ENCODE measurements around the gene BEND7. TPM values are rescaled to one million over a fixed set of nuclear protein-coding genes. Genes with fewer than 3 reads are reported as not detected.

The BEND7 gene
- total and polyA plus RNA-seq, 2 donors (not counting 3 experiments of a cell fraction or from before 2014, with no cell fraction given): 7.3 to 31.7 TPM

DNA sequence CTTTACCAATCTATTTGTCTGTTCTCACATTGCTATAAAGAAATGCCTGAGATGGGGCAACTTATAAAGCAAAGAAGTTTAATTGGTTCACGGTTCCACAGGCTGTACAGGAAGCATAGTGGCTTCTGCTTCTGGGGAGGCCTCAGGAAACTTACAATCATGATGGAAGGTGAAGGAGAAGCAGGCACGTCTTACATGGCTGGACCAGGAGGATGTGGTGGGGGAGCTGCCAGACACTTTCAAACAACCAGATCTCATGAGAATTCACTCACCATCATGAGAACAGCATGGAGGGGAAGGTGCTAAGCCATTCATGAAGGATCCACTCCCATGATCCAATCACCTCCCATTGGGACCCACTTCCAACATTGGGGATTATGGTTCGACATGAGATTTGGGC is 115.9 kb downstream of the BEND7 start:
- CTCF ChIA-PET: interaction anchor here (0.8 to 5.6 kb wide), 3 partner anchors 24 to 124 kb away, joined by 3 to 56 read pairs (median 4); no protein-coding TSS in a partner anchor
- Histone ChIP-seq H3K4me1 (ENCODE audit: control insufficient read depth, extremely low read depth, insufficient read depth, low read length) (no peaks in the 10 kb centered on the region), H3K9ac (replicated peaks; ENCODE audit: extremely low read depth, insufficient read depth, low read length) (no peak overlapping the region), H3K9me3 (replicated peaks; ENCODE audit: control insufficient read depth, insufficient read depth, low read length) (no peaks in the 10 kb centered on the region), H3K9me1 (replicated peaks; ENCODE audit: control insufficient read depth, extremely low read depth, insufficient read depth, low read length) (no peaks in the 10 kb centered on the region), H3K27ac (ENCODE audit: insufficient read depth, low read depth, low read length) (no peak overlapping the region), H3K4me2 (ENCODE audit: insufficient read depth, low read length) (no peak overlapping the region), H3K36me3 (ENCODE audit: control insufficient read depth in 2 of 2, extremely low read depth in 1 of 2, insufficient read depth in 2 of 2, low read length in 2 of 2) (no peaks in the 10 kb centered on the region), H2AFZ (ENCODE audit: low read depth, low read length) (no peak overlapping the region), H3K4me3 (replicated peaks in 1 of 3; ENCODE audit: insufficient read depth in 1 of 3, low read depth in 1 of 3, low read length in 3 of 3) (no peak overlapping the region), H4K20me1 (replicated peaks; ENCODE audit: control insufficient read depth, extremely low read depth, insufficient read depth, low read length) (no peaks in the 10 kb centered on the region), H3K27me3 (ENCODE audit: control insufficient read depth in 2 of 2, insufficient read depth in 2 of 2, low read length in 2 of 2) (peaks cover 2 to 3% of the 10 kb centered on the region in 2 experiments), H3K79me2 (ENCODE audit: control insufficient read depth, insufficient read depth, low read length) (no peaks in the 10 kb centered on the region)
- FAIRE-seq (no peak), DNase-seq (ENCODE audit: low read depth, low spot score) (no peak)
- intact Hi-C loops (cut with micrococcal nuclease): no loop called here
- no TSS peak for BruUV-seq (replicated peaks)
- TF ChIP-seq POLR2A (IDR thresholded peaks at IDR 0.05; ENCODE audit: low read depth, low read length) (no peak), MYC (IDR thresholded peaks at IDR 0.05; ENCODE audit: low read depth, low read length) (no peak), JUN (IDR thresholded peaks at IDR 0.05; ENCODE audit: borderline replicate concordance, insufficient read depth, insufficient read length, low read depth) (no peak), EZH2 (IDR thresholded peaks at IDR 0.05; ENCODE audit: borderline replicate concordance, low read depth, low read length, severe bottlenecking) (no peak), GATA2 (IDR thresholded peaks at IDR 0.05; ENCODE audit: insufficient read depth, insufficient read length, low read depth, low read length) (no peak), POLR2AphosphoS5 (IDR thresholded peaks at IDR 0.05; ENCODE audit: insufficient read depth, low read depth, low read length) (no peak), FOS (IDR thresholded peaks at IDR 0.05; ENCODE audit: borderline replicate concordance, insufficient read depth, low read length) (no peak)
- TF ChIP-seq, protein P1, sequence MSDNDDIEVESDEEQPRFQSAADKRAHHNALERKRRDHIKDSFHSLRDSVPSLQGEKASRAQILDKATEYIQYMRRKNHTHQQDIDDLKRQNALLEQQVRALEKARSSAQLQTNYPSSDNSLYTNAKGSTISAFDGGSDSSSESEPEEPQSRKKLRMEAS (IDR thresholded peaks at IDR 0.05; ENCODE audit: insufficient read depth, insufficient read length): no peak
- TF ChIP-seq, protein P2, sequence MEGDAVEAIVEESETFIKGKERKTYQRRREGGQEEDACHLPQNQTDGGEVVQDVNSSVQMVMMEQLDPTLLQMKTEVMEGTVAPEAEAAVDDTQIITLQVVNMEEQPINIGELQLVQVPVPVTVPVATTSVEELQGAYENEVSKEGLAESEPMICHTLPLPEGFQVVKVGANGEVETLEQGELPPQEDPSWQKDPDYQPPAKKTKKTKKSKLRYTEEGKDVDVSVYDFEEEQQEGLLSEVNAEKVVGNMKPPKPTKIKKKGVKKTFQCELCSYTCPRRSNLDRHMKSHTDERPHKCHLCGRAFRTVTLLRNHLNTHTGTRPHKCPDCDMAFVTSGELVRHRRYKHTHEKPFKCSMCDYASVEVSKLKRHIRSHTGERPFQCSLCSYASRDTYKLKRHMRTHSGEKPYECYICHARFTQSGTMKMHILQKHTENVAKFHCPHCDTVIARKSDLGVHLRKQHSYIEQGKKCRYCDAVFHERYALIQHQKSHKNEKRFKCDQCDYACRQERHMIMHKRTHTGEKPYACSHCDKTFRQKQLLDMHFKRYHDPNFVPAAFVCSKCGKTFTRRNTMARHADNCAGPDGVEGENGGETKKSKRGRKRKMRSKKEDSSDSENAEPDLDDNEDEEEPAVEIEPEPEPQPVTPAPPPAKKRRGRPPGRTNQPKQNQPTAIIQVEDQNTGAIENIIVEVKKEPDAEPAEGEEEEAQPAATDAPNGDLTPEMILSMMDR (IDR thresholded peaks at IDR 0.05; ENCODE audit: extremely low read depth in 1 of 2, insufficient read depth in 1 of 2, low read depth in 1 of 2, low read length in 2 of 2): no peak
- dilution Hi-C loops (cut with MboI; ENCODE audit: extremely low pct_ligation_motif_present, low sequenced_read_pairs): no loop called here
- POLR2A ChIA-PET: no interaction called here
